GM18502 (cell line): ENCODE results near the gene STXBP5L.
"Not testable (repeated sequence)": the region's sequence is repeated elsewhere in the genome, so short reads cannot be mapped to it uniquely, and the experiment has no call there.

Experiments used
- ATAC-seq: cut with Tn5 transposase; IDR thresholded peaks from one replicate; pipeline ENCODE4 v1.9.1; 2021; ENCODE audit warnings: mild to moderate bottlenecking; ENCODE audit not compliant: unreplicated experiment, poor library complexity

Gene STXBP5L

GRCh38 chr3:121411523-121411922 is 503.5 kb downstream of the STXBP5L start:
- no peak for ATAC-seq

GRCh38 chr3:121414924-121415323 is 506.9 kb downstream of the STXBP5L start:
- no peak for ATAC-seq

GRCh38 chr3:121418182-121418581 is 510.2 kb downstream of the STXBP5L start:
- ATAC-seq, result no peak

GRCh38 chr3:121424549-121424948 is 516.5 kb downstream of the STXBP5L start:
- no peak for ATAC-seq

- ATAC-seq, result no peak
These were observed 522.7 kb downstream of the STXBP5L start for GRCh38 chr3:121430664-121431215.

- ATAC-seq, result peak; percentile 94
These were observed 523.9 kb downstream of the STXBP5L start for GRCh38 chr3:121431726-121432517.

- ATAC-seq, result no peak
These were observed 528.1 kb downstream of the STXBP5L start for GRCh38 chr3:121436074-121436473.

GRCh38 chr3:121436641-121437040 is 528.6 kb downstream of the STXBP5L start:
- no peak for ATAC-seq

- no peak for ATAC-seq
These were observed 535.5 kb downstream of the STXBP5L start for GRCh38 chr3:121443456-121443855.

- not testable (repeated sequence) for ATAC-seq
These were observed 543.7 kb downstream of the STXBP5L start for GRCh38 chr3:121451752-121452151.

- no peak for ATAC-seq
These were observed 554.6 kb downstream of the STXBP5L start for GRCh38 chr3:121462565-121462964.

GRCh38 chr3:121463745-121464144 is 555.7 kb downstream of the STXBP5L start:
- ATAC-seq, result no peak

- no peak for ATAC-seq
These were observed 559.1 kb downstream of the STXBP5L start for GRCh38 chr3:121467085-121467484.

GRCh38 chr3:121473001-121473400 is 565.0 kb downstream of the STXBP5L start:
- ATAC-seq, result no peak
